Right lobe of liver (tissue), 6 donors: Measurements from ENCODE around the gene INVS. TPM values are rescaled to one million over a fixed set of nuclear protein-coding genes. Genes with fewer than 3 reads are reported as not detected.

Experiments used
- ATAC-seq, 4 donors: fragments of 200-7000 bp; cut with Tn5 transposase; one replicate each; pipeline ENCODE4 v1.9.1; 2020; ENCODE audit warnings: mild to moderate bottlenecking in 4 of 4, moderate library complexity in 4 of 4
- DNase-seq, 3 donors: peaks; one replicate each; pipeline ENCODE4 v3.0.0-alpha.2; 2020
- H3K27ac ChIP-seq, 3 donors: fragments of 200-600 bp; one replicate each; pipeline ENCODE4 v1.8.0; 2022
- H3K27me3 ChIP-seq, 2 donors: fragments of 200-600 bp; one replicate each; pipeline ENCODE4 v1.8.0; 2022
- H3K36me3 ChIP-seq, 4 donors: fragments of 200-600 bp; sonication (generic) in 1 of 4; one replicate each; pipeline versions ENCODE4 v1.5.1 to v1.8.0; 2017 to 2022; ENCODE audit warnings: control low read depth in 1 of 4
- H3K4me1 ChIP-seq, 4 donors: fragments of 200-600 bp; sonication (generic) in 1 of 4; one replicate each; pipeline versions ENCODE4 v1.5.1 to v1.8.0; 2017 to 2022; ENCODE audit warnings: control low read depth in 1 of 4
- H3K4me3 ChIP-seq, 3 donors: fragments of 200-600 bp; one replicate each; pipeline ENCODE4 v1.8.0; 2022
- H3K9me3 ChIP-seq, 4 donors: fragments of 200-600 bp; sonication (generic) in 1 of 4; one replicate each; pipeline versions ENCODE4 v1.5.1 to v1.8.0; 2017 to 2022; ENCODE audit warnings: control low read depth in 1 of 4
- CTCF ChIP-seq, 4 donors: fragments of 200-600 bp in 3 of 4; fragments of 450-650 bp in 1 of 4; IDR thresholded peaks; one replicate each; pipeline versions ENCODE4 v1.5.1 to v1.8.0; 2016 to 2022; ENCODE audit warnings: antibody characterized with exemption in 4 of 4, mild to moderate bottlenecking in 2 of 4
- POLR2A ChIP-seq: fragments of 450-650 bp; IDR thresholded peaks from one replicate; pipeline ENCODE4 v1.6.1; 2017; ENCODE audit warnings: antibody characterized with exemption, mild to moderate bottlenecking
- WGBS: methylation state at CpG from one replicate; pipeline ENCODE4 v1.1.6; 2018; ENCODE audit warnings: low coverage, low lambda C conversion rate; ENCODE audit not compliant: insufficient coverage; ENCODE audit errors: missing lambda C conversion rate; 5-methylcytosine and 5-hydroxymethylcytosine counted together
- intact Hi-C, 2 donors: fragments of 100-400 bp; cut with DNase I; formaldehyde crosslinking; loops; one replicate each; pipeline versions ENCODE4 v1.11.2 to v1.14.1; 2022
- total RNA-seq, 6 experiments: library from RNA; depleted of rRNA in 2 of 6; stranded (reverse); fragments of >200 nt in 2 of 6; fragmentation: NEBNext Ultra II Directional in 3 of 6; extraction: Animal tissue kit (Norgen Biotek cat#: 25700) in 3 of 6; gene quantifications; one replicate each; pipeline versions ENCODE4 v1.1.0 to v1.2.4, GENCODE V29; 2016 to 2023
- donor health status: DM: no; HTN: yes; CAD: no.
- donor health status: DM: no; HTN: no; CAD: no.
- donor health status: DM: no; HTN: no; CAD: no.
- donor health status: DM: no; HTN: yes; CAD: no.
- donor health status: DM: no; HTN: yes; CAD: no.

The INVS gene
- total RNA-seq, 6 experiments from 2014 or later, result 10.6 to 23.2 (median 16.8) TPM

- WGBS, result 46% methylated on average over 2 of the region's 2 CpGs
- Histone ChIP-seq H3K27ac (no peak overlapping the region), H3K36me3 (no peaks in the 10 kb centered on the region), H3K9me3 (no peaks in the 10 kb centered on the region), H3K4me3 (no peak overlapping the region), H3K4me1 (no peaks in the 10 kb centered on the region), H3K27me3 (no peaks in the 10 kb centered on the region)
- intact Hi-C loops, result no loop called here
- no peak for TF ChIP-seq POLR2A
- DNase-seq (no peak), ATAC-seq (no peak)
Observed at GRCh38 chr9:100150214-100150613, 51.2 kb downstream of the INVS start.

GRCh38 chr9:100160021-100160420 is 61.0 kb downstream of the INVS start:
- DNase-seq, result no peak
- no peak for ATAC-seq
- 100% methylated on average over 3 of the region's 3 CpGs for WGBS

GRCh38 chr9:100167176-100167575 is 68.1 kb downstream of the INVS start:
- Histone ChIP-seq H3K27ac (no peak overlapping the region), H3K4me3 (no peak overlapping the region), H3K36me3 (no peaks in the 10 kb centered on the region), H3K9me3 (no peaks in the 10 kb centered on the region), H3K27me3 (no peaks in the 10 kb centered on the region), H3K4me1 (no peaks in the 10 kb centered on the region)
- no peak for TF ChIP-seq POLR2A
- DNase-seq, result no peak
- intact Hi-C loops, result no loop called here
- ATAC-seq, result no peak

More at GRCh38 chr9:100160021-100160420, 61.0 kb downstream of the INVS start:
- H3K36me3 ChIP-seq, result no peaks in the 10 kb centered on the region
- intact Hi-C loops, result no loop called here
- H3K4me1 ChIP-seq, result no peaks in the 10 kb centered on the region
- no peaks in the 10 kb centered on the region for H3K9me3 ChIP-seq
- TF ChIP-seq CTCF (IDR thresholded peaks at IDR 0.05) (no peak), POLR2A (no peak)
- no peak overlapping the region for H3K4me3 ChIP-seq
- no peak overlapping the region for H3K27ac ChIP-seq
- H3K27me3 ChIP-seq, result no peaks in the 10 kb centered on the region

GRCh38 chr9:100167915-100168654 is 69.0 kb downstream of the INVS start:
- no peak for DNase-seq
- no peaks in the 10 kb centered on the region for H3K9me3 ChIP-seq
- intact Hi-C loops, result no loop called here
- H3K4me1 ChIP-seq, result no peaks in the 10 kb centered on the region
- WGBS, result 83% methylated on average over 4 of the region's 5 CpGs
- no peaks in the 10 kb centered on the region for H3K36me3 ChIP-seq
- TF ChIP-seq POLR2A (no peak), CTCF (IDR thresholded peaks at IDR 0.05) (no peak)
- no peak overlapping the region for H3K27ac ChIP-seq
- no peaks in the 10 kb centered on the region for H3K27me3 ChIP-seq
- no peak for ATAC-seq
- no peak overlapping the region for H3K4me3 ChIP-seq

GRCh38 chr9:100170085-100170484 is 71.0 kb downstream of the INVS start:
- no peak for ATAC-seq
- no peaks in the 10 kb centered on the region for H3K36me3 ChIP-seq
- H3K9me3 ChIP-seq, result no peaks in the 10 kb centered on the region
- H3K4me3 ChIP-seq, result no peak overlapping the region
- no peak overlapping the region for H3K27ac ChIP-seq
- no peaks in the 10 kb centered on the region for H3K27me3 ChIP-seq
- no peaks in the 10 kb centered on the region for H3K4me1 ChIP-seq
- intact Hi-C loops, result no loop called here
- no peak for TF ChIP-seq CTCF (IDR thresholded peaks at IDR 0.05)
- no peak for TF ChIP-seq POLR2A
- no peak for DNase-seq

- Histone ChIP-seq H3K27ac (no peak overlapping the region), H3K4me1 (no peaks in the 10 kb centered on the region), H3K27me3 (no peaks in the 10 kb centered on the region), H3K4me3 (no peak overlapping the region), H3K36me3 (no peaks in the 10 kb centered on the region), H3K9me3 (no peaks in the 10 kb centered on the region)
- TF ChIP-seq POLR2A (no peak), CTCF (IDR thresholded peaks at IDR 0.05) (no peak)
- ATAC-seq (no peak), DNase-seq (no peak)
- intact Hi-C loops, result no loop called here
Observed at GRCh38 chr9:100170556-100170955, 71.5 kb downstream of the INVS start.
